OCI-LY7 (cell line): ENCODE measurements around the gene SEMA4B. TPM values are rescaled to one million over a fixed set of nuclear protein-coding genes. Genes with fewer than 3 reads are reported as not detected.

Source experiments
- BruUV-seq: library from RNA; stranded (reverse); fragments of 400-500 nt; replicated peaks from 2 replicates; lab custom pipeline; 2021; lab: Mats Ljungman, UMichigan
- CTCF ChIA-PET: fragments of 300-600 bp; sonication (Branson Sonifier 250); formaldehyde crosslinking; loops from one replicate; lab custom pipeline; 2022; ENCODE audit warnings: antibody characterized with exemption; ENCODE audit not compliant: unreplicated experiment; lab: Charles Lee
- POLR2A ChIA-PET: fragments of 300-600 bp; sonication (Branson Sonifier 250); formaldehyde crosslinking; loops from one replicate; lab custom pipeline; 2022; ENCODE audit warnings: antibody characterized with exemption; lab: Charles Lee
- DNase-seq: peaks from one replicate; pipeline ENCODE4 v3.0.0-alpha.2; 2015; ENCODE audit warnings: low spot score
- H2AFZ ChIP-seq: fragments of 200-600 bp; sonication (generic), shearing (Covaris generic); 2 replicates; pipeline ENCODE4 v1.6.1; 2014; ENCODE audit warnings: mild to moderate bottlenecking, antibody characterized with exemption, low read length, moderate library complexity
- H3K27ac ChIP-seq: fragments of 200-600 bp; sonication (generic); 2 replicates; pipeline ENCODE4 v1.5.1; 2014; ENCODE audit warnings: mixed run types, low read depth, mild to moderate bottlenecking, moderate library complexity, low read length, inconsistent platforms; ENCODE audit not compliant: poor library complexity, severe bottlenecking
- H3K36me3 ChIP-seq: fragments of 200-600 bp; sonication (generic); 2 replicates; pipeline ENCODE4 v1.6.1; 2014; ENCODE audit warnings: mild to moderate bottlenecking, antibody characterized with exemption, low read length, moderate library complexity, mixed read lengths; ENCODE audit not compliant: insufficient read depth
- H3K4me1 ChIP-seq: fragments of 200-600 bp; sonication (generic); 2 replicates; pipeline ENCODE4 v1.5.1; 2014; ENCODE audit warnings: mild to moderate bottlenecking, low read length; ENCODE audit not compliant: insufficient read depth, poor library complexity, severe bottlenecking
- H3K4me2 ChIP-seq: fragments of 200-600 bp; sonication (generic); 2 replicates; pipeline ENCODE4 v1.6.1; 2014; ENCODE audit warnings: mild to moderate bottlenecking, low read length
- H3K4me3 ChIP-seq: fragments of 200-600 bp; sonication (generic); 2 replicates; pipeline ENCODE4 v1.5.1; 2014; ENCODE audit warnings: mild to moderate bottlenecking, low read depth, low read length; ENCODE audit not compliant: poor library complexity, severe bottlenecking
- H3K79me2 ChIP-seq: fragments of 200-600 bp; sonication (generic); 2 replicates; pipeline ENCODE4 v1.6.1; 2016; ENCODE audit warnings: low read depth, mild to moderate bottlenecking, low read length, moderate library complexity, mixed read lengths; ENCODE audit not compliant: insufficient read depth
- H3K9me2 ChIP-seq: fragments of 200-600 bp; sonication (generic); 2 replicates; pipeline ENCODE4 v1.6.1; 2016; ENCODE audit warnings: mild to moderate bottlenecking, low read length, mixed read lengths; ENCODE audit not compliant: insufficient read depth
- H3K9me3 ChIP-seq: fragments of 200-600 bp; sonication (generic); 2 replicates; pipeline ENCODE4 v1.6.1; 2014; ENCODE audit warnings: mild to moderate bottlenecking, mixed run types, low read length, mixed read lengths
- H4K20me1 ChIP-seq: fragments of 200-600 bp; sonication (generic); 2 replicates; pipeline ENCODE4 v1.6.1; 2014; ENCODE audit warnings: mild to moderate bottlenecking, antibody characterized with exemption, low read length, moderate library complexity, mixed read lengths; ENCODE audit not compliant: insufficient read depth
- EZH2phosphoT487 ChIP-seq: fragments of 200-600 bp; sonication (generic); IDR thresholded peaks from 2 replicates; pipeline ENCODE4 v1.6.1; 2018; ENCODE audit warnings: low read depth, borderline replicate concordance, mild to moderate bottlenecking, mixed run types, antibody characterized with exemption, low read length, moderate library complexity, mixed read lengths
- intact Hi-C: fragments of 100-400 bp; cut with micrococcal nuclease; formaldehyde crosslinking; loops from one replicate; pipeline ENCODE4 v1.10.0; 2022; ENCODE audit not compliant: unreplicated experiment
- total RNA-seq, 2 experiments: library from RNA; depleted of rRNA in 1 of 2; stranded (reverse); fragments of >200 nt in 1 of 2; shearing (Covaris generic) in 1 of 2; gene quantifications; 2 replicates each; pipeline ENCODE4 v1.2.3, GENCODE V29; 2014 to 2022
- TF ChIP-seq, protein P1 (sequence below): fragments of 200-600 bp; sonication (generic); conservative IDR thresholded peaks from 2 replicates; pipeline ENCODE4 v1.5.1; 2014; ENCODE audit warnings: mild to moderate bottlenecking, antibody characterized with exemption, low read length, moderate library complexity, mixed read lengths

SEMA4B gene
- total RNA-seq, 2 experiments from 2014 or later = 21.9 to 34.9 TPM

DNA sequence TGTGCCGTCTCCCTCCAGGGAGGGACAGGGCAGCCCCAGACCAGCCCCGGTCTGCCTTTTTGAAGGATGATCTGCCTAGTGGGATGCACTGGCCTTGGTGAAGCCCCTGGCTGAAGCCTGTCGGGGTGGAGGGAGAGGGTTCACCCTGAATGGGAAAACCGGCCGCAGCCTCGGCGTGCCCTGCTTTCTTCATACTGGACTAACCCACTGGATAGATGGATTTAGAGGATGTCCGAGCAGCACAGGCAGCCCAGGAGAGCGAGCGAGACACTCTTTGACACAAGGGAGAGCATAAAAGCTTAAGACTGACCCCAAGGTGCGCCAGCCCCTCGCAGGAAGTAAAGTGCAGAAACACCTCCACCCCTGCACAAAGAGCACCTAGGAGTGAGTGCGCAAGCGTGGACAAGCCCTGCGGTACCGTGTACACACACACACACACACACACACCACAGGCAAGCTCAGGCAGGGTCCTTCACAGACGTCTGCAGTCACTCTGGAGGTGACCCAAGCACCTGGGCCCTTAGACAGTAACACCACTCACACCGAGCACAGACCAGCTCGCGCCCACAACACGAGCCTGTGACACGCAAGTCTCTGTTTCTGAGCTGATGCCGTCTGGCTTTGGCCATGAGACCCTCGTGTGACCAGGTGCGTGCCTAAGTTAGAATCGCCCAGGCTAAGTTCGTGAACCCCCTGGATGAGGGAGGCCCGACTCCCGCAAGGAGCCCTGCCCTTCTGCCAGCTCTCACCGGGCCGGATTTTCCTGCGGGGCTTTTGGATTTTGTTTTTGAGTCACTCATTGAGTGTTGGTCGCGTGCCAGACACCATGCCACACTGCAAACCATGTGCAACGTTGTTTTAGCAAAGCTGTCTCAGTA, 11.3 kb downstream of the SEMA4B start:
- no peak overlapping the region for H3K4me3 ChIP-seq
- TF ChIP-seq, protein P1, sequence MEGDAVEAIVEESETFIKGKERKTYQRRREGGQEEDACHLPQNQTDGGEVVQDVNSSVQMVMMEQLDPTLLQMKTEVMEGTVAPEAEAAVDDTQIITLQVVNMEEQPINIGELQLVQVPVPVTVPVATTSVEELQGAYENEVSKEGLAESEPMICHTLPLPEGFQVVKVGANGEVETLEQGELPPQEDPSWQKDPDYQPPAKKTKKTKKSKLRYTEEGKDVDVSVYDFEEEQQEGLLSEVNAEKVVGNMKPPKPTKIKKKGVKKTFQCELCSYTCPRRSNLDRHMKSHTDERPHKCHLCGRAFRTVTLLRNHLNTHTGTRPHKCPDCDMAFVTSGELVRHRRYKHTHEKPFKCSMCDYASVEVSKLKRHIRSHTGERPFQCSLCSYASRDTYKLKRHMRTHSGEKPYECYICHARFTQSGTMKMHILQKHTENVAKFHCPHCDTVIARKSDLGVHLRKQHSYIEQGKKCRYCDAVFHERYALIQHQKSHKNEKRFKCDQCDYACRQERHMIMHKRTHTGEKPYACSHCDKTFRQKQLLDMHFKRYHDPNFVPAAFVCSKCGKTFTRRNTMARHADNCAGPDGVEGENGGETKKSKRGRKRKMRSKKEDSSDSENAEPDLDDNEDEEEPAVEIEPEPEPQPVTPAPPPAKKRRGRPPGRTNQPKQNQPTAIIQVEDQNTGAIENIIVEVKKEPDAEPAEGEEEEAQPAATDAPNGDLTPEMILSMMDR = no peak
- no peak for TF ChIP-seq EZH2phosphoT487
- BruUV-seq = no TSS peak
- H3K36me3 ChIP-seq = no peaks in the 10 kb centered on the region
- H4K20me1 ChIP-seq = no peaks in the 10 kb centered on the region
- H3K79me2 ChIP-seq = no peaks in the 10 kb centered on the region
- intact Hi-C loops = no loop called here
- ChIA-PET POLR2A (interaction anchor here (0.9 kb wide), 1 partner anchor 33 kb away, joined by 4 read pairs; no protein-coding TSS in a partner anchor), CTCF (no interaction called here)
- no peak overlapping the region for H3K27ac ChIP-seq
- DNase-seq = no peak
- H3K4me2 ChIP-seq = no peak overlapping the region
- H3K9me3 ChIP-seq = no peaks in the 10 kb centered on the region
- H3K4me1 ChIP-seq = peaks cover 5% of the 10 kb centered on the region
- no peaks in the 10 kb centered on the region for H3K9me2 ChIP-seq
- no peak overlapping the region for H2AFZ ChIP-seq

- no peaks in the 10 kb centered on the region for H3K9me2 ChIP-seq
- CTCF ChIA-PET = interaction anchor here (1.3 kb wide), 1 partner anchor 17 kb away, joined by 6 read pairs; no protein-coding TSS in a partner anchor
- no peaks in the 10 kb centered on the region for H3K9me3 ChIP-seq
- POLR2A ChIA-PET = interaction anchor here (0.7 to 0.9 kb wide), 3 partner anchors 12 to 1487 kb away, joined by 3 to 4 read pairs (median 3); partner anchors contain the start of gene SEMA4B
- H3K79me2 ChIP-seq = no peaks in the 10 kb centered on the region
- no peak overlapping the region for H2AFZ ChIP-seq
- no peaks in the 10 kb centered on the region for H4K20me1 ChIP-seq
- intact Hi-C loops = no loop called here
- peaks cover 5% of the 10 kb centered on the region for H3K4me1 ChIP-seq
- H3K4me2 ChIP-seq = no peak overlapping the region
- no peak for TF ChIP-seq EZH2phosphoT487
- TF ChIP-seq, protein P1 = no peak
- no TSS peak for BruUV-seq
- no peaks in the 10 kb centered on the region for H3K36me3 ChIP-seq
- no peak overlapping the region for H3K4me3 ChIP-seq
- H3K27ac ChIP-seq = no peak overlapping the region
- no peak for DNase-seq
Measured at GRCh38 chr15:90213122-90213817, 12.1 kb downstream of the SEMA4B start.
